NCI-H774 (cell line): Measurements from ENCODE around the gene MPZL1.
A peak's percentile ranks its signal among the peaks of the same experiment; 100 is the strongest.

Experiments used
- DNase-seq: peaks from one replicate; lab custom pipeline; 2025; lab: John Stamatoyannopoulos, UW

MPZL1 gene

GRCh38 chr1:167721617-167722151 is at the start of gene MPZL1:
Gene MPZL1 (plus strand): TSS chr1:167721982. CDS start chr1:167722152, 170 bp downstream.
- peak; percentile 90 for DNase-seq

DNA sequence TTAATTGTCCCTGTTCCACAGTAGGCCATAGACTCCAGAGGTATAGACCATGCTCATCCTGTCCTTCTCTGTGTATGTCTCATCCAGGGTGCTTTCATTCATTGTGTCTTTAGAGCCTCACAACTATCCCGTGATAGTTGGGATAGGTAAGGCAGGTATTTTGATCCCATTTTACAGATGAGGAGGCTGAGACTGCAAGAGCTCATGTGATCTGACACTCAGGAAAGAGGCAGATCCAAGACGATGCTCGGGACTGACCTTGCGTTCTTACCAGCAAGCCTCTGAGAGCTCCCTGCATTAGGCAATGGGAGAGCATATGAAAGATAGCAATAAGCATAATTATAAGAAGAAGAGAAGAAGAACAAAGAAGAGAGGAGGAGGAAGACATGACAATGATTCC is 49.0 kb upstream of the MPZL1 start:
- DNase-seq: no peak

DNA sequence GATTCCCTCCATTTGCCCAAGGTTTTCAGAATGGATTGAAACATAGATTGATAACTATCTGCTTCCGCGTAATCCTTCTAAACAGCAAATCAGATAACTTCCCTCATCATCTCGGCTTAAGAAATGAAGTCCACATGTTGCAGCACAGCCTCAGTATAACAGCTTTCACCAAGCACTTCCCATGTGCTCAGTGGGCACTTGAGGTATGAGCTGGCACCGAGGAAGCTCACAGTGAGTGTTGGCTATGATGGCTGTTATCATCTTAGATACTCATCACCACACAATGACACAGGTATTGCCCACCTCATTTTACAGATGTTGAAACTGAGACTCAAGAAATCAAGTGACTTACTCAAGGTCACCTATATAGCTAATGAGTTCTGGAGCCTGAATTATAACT is 48.5 kb upstream of the MPZL1 start:
- no peak for DNase-seq

GRCh38 chr1:167674156-167674555 is 47.6 kb upstream of the MPZL1 start:
- no peak for DNase-seq

DNA sequence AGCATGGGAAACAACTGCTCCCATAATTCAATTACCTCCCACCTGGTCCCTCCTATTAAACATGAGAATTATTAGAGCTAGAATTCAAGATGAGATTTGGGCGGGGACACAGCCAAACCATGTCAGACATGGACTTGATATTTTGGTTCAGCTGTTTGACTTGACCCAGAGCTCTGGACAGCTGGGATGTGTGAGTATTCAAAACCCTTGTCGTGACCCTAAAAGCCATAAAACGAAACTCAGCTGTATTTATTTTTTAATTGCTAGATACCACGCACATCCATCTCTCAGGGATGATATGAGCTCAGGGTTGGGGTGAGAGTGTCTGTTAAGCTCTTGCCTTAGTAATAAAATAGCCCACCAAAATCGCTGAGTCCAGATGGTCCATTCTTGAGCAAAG is 46.3 kb upstream of the MPZL1 start:
- DNase-seq: no peak

DNA sequence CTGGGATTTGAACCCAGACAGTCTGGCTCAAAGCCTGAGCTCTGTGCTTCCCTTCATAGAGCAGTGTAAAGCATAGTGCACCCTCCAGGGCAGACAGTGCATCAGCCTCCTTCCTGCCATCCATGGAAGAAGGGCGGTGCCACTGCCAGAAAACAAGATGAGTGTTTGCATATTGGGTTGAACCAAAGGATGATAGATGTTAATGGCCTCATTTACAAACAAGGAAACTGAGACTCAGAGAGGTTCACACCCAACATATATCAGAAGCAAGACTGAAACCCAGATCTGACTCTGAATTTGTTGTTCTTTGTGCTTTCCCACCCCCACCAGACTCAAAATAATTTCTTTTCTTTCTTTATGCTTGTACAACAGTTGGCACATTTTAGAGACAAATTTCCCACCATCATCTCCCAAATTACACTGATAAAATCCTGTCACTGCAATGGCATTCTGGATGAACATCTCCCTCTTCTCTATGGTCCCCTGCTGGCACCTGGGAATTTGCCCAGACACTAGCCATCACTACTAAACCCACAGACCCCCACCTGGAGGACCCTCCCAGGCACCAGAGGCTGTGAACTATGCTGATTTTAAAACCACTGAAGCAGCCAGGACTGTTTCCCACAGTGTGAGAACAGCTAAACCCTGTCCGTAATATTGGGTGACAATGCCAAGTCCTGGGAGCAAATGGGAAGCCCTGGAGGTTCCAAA is 45.4 kb upstream of the MPZL1 start:
- peak; percentile 10 for DNase-seq

DNA sequence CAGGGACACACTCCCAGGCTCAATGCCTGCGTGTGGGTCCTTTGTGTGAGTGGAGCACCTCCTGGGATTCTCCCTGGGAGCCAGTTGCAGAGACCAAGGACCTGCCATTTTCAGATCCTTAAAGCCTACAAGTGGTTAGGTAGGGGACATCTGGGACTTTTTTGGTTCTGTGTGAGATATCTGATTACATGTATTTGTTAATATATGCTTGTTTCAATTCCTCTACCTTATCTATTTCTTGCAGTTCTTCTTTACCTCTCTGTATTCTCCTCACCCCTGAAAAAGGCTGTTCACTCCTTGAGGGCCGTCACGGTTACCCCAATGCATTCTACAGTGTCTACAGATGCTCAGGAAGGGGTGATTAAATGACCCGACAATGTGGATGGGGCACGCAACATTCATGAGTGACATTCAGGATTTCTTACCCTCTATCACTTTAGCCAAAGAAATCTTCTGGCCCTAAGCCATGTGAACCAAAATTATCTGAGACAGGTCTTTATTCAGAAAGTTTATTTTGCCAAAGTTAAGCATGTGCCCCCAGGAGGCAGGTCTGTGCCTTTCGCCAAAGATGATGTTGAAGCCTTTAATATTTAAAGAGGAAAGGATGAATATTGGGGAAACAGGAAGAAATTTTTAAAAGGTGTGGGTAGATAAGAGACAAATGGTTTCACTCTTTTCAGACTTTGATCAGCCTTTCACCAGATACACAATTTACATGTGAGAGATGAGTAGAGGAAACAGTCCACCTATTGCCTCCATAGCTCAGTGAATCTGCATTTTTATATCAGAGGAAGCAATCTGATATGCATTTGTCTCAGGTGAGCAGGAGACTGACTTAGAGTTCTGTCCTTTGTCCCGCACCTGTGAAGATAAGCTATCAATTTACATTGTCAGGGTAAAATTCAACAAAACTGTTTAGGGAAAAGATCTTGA is 44.6 kb upstream of the MPZL1 start:
- DNase-seq: no peak

- DNase-seq: no peak
Observed at GRCh38 chr1:167678422-167678821, 43.4 kb upstream of the MPZL1 start.

- no peak for DNase-seq
Observed at GRCh38 chr1:167678838-167679237, 42.9 kb upstream of the MPZL1 start.

- DNase-seq: no peak
Observed at GRCh38 chr1:167679714-167680113, 42.1 kb upstream of the MPZL1 start.

DNA sequence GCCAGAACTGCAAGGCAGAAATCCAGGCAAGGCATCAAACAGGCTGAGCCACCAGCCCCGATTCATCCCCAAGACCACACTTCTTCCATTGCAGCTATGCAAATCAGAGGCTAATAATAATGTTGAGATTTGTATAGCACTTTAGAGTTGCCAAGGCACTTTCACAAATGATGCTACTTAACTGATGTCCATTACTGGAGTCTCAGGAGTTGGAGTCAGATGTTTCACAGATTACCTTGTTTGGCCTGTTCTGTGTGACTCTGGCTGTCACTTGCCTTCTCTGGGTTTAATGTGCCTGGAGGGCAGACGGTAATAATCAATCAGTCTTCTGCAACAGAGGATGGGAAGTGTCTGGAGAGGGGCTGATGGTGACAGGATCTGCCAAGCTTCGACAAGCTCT is 40.8 kb upstream of the MPZL1 start:
- DNase-seq: no peak

DNA sequence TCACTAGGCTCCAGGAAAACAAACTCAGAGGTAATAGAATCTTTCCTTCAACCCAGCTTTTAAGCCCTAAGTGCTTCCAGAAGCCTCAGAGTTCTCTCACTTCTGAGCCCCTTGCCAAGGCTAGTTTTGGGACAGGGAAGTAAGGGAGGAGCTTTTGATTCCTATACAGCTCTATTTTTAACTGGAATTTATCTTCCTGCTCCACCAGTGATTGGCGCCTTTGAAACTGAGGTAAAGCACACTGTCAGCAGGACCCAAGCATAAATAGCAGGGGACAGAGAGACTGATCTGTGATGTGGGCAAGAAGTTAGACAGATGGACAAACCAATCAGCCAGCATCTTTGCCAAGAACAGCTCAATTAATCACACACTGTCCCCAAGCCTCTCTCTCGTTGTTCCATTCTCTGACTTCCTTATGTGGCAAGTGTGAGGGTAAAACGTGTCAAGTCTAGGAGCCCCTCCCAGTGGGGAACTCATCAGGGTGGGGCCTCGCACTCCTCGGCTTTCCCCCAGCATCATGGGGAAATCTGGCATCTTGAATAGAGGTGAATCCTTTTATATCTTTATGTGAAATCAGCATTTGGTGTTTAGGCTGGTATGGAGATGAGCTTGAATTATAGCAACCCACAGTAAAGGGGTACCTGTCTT is 40.2 kb upstream of the MPZL1 start:
- DNase-seq: no peak

DNA sequence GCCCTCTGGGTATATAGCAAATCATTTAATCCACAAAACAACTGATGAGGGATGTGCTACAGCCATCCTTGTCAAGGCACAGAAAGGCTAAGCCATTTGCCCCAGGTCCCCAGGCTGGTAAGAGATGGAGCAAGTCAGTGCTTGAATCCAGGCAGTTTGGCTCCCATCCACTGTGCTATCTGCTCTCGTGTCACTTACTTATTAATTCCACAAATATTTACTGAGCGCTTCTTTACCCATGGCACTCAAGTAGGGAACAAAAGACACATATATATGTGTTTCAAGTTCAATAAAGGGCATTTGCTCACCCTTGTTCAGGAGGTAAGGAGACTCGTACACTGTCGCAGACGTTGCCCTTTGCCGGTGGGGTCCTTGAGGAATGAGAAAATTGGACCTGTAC is 38.6 kb upstream of the MPZL1 start:
- DNase-seq: no peak

DNA sequence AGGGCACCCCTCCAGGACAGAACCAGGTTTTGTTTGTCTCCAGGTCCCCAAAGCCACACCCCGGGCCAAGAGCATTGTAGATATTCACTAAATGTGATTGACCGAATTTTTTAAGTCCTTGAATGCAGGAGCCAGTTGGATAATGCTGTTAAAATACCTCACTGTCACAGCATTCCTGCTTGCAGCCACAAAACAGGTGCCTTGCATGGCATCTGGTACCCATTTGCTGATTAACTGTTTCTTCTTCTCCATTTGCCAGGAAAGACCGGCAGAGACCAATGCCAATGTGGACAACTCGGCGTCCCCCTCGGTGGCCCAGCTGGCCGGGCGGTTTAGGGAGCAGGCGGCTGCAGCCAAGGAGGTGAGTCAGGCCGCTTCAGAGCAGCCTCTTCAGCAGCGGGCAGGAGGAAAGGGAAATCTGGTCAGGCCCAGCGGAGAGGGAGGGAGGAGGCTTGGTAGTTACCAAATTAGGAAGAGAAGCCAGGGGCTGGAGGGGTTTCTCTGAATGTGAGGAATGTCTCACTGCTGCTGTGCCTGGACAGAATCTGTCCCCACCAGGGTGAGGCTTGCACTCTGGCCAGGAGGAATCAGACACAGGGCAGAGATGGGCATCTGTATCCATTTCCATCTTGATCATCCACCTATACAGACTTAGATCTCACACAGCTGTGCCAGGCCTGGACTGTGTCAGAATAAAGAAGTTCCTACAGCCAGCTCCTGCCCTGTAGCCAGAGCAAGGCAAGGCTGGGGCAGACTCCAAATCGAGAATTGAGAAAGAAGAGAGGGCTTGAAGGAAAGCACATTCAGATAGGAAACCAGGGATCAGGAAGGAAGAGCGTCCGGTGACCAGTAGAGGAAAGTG is 37.9 kb upstream of the MPZL1 start:
- no peak for DNase-seq

DNA sequence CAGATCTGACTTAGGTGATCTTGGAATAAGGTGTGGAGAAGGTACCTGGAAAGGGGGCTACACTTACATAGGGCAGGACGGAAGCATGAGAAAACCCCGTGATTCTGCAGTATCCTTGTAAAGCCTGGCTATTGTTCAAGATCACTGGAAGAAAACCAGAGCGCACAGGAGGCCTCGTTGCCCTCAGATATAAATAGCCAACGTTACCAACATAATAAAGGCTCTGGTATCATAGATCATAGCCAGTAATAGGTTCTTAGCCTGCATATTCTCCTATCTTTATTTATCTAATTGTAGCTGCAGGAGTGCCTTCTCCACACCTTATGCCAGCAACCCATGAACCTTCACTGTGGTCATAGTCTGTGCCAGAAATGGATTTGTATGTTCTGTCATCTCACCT is 35.9 kb upstream of the MPZL1 start:
- no peak for DNase-seq

- peak; percentile 72 for DNase-seq
Observed at GRCh38 chr1:167687919-167688519, 33.8 kb upstream of the MPZL1 start.

GRCh38 chr1:167689567-167689920 is 32.2 kb upstream of the MPZL1 start:
- no peak for DNase-seq

DNA sequence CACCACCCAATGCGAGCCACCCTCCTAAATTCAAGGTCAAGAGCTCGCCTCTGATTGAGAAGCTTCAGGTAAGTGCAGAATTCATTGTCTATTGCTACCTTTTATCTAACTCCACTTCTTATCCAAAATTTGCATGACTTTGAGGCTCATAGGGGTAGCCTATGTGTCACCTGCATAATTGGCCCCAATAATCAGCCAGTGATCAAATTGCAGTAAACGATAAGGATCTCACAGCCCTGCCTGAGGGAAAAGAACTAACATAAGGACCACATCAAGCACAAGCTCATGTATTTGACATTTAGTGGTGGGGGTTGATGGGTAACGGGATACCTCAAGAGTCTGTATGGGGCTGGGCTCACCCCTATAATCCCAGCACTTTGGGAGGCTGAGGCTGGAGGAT is 31.7 kb upstream of the MPZL1 start:
- no peak for DNase-seq

DNA sequence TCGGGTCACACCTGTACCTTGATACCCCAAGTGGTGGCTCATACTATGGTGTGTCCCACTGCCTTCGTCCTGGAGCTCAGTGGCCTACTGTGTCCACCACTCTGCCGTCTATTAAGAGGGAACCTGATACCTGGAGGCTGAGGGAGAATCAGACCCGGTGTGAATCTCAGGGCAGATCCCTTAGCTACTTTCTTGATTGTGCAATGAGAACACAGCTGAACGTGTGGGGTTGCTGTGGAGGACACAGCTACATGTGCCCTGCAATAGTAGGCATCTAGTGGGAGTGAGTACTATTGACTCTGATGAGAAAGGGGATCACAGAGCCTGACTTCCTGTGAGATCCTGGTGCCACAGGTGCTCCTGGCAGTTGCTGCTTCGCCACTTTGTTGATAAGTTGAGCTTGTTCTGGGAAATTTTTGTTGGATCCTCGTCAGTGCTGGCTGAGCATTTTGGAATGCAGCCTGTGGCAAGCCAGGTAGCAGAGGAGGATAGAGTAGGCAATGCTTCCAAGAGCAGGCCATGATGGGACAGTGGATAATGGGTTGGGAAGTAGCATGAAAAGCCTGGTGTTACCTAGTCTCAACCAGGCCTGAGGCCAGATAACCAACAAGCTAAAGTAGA is 28.2 kb upstream of the MPZL1 start:
- DNase-seq: no peak

- DNase-seq: no peak
Observed at GRCh38 chr1:167694691-167695090, 27.1 kb upstream of the MPZL1 start.

DNA sequence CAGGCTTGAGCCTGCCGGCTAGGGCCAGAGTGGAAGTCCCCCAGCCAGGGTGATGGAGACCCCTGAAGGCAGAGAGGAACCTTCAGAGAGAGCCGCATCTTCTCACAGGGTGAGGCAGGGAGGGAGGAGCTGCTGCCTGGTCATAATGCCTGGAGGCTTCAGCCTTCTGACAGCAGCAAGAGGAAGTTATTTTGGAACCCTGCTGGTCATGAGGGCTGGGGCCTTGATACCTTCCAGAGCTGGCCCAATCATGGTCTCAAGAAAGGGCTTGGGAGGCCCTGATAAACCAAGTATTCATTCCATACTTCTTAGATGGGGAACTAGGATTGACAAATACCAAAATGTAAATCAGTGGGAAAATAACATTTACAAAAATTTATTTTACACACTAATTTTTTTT is 26.6 kb upstream of the MPZL1 start:
- no peak for DNase-seq
